NCI-H2196 treated with DMSO at 0.1 percent for 48 hours (cell line): ENCODE measurements around the gene SKAP1.
"Not testable (repeated sequence)": the region's sequence is repeated elsewhere in the genome, so short reads cannot be mapped to it uniquely, and the experiment has no call there.

Experiments used
- DNase-seq: peaks from one replicate; lab custom pipeline; 2025; ENCODE audit not compliant: unreplicated experiment; lab: John Stamatoyannopoulos, UW

Gene SKAP1

GRCh38 chr17:48413613-48414405 is 16.2 kb downstream of the SKAP1 start:
- DNase-seq: no peak

GRCh38 chr17:48412841-48413240 is 17.2 kb downstream of the SKAP1 start:
- DNase-seq: no peak

GRCh38 chr17:48410821-48411220 is 19.2 kb downstream of the SKAP1 start:
- DNase-seq: not testable (repeated sequence)

GRCh38 chr17:48409607-48410006 is 20.4 kb downstream of the SKAP1 start:
- no peak for DNase-seq

- no peak for DNase-seq
These were observed 23.0 kb downstream of the SKAP1 start for GRCh38 chr17:48406936-48407567.

GRCh38 chr17:48394821-48395220 is 35.2 kb downstream of the SKAP1 start:
- DNase-seq: no peak

- DNase-seq: no peak
These were observed 36.7 kb downstream of the SKAP1 start for GRCh38 chr17:48393283-48393682.

GRCh38 chr17:48392857-48393256 is 37.2 kb downstream of the SKAP1 start:
- DNase-seq: no peak

GRCh38 chr17:48391444-48391843 is 38.6 kb downstream of the SKAP1 start:
- no peak for DNase-seq

- no peak for DNase-seq
These were observed 40.1 kb downstream of the SKAP1 start for GRCh38 chr17:48389903-48390302.

- DNase-seq: no peak
These were observed 40.9 kb downstream of the SKAP1 start for GRCh38 chr17:48388955-48389743.

- no peak for DNase-seq
These were observed 43.2 kb downstream of the SKAP1 start for GRCh38 chr17:48386826-48387225.

- no peak for DNase-seq
These were observed 44.7 kb downstream of the SKAP1 start for GRCh38 chr17:48385319-48385718.

GRCh38 chr17:48384164-48384563 is 45.9 kb downstream of the SKAP1 start:
- DNase-seq: no peak

- no peak for DNase-seq
These were observed 47.0 kb downstream of the SKAP1 start for GRCh38 chr17:48382989-48383388.

GRCh38 chr17:48378708-48379392 is 51.2 kb downstream of the SKAP1 start:
- no peak for DNase-seq

GRCh38 chr17:48378238-48378637 is 51.8 kb downstream of the SKAP1 start:
- DNase-seq: no peak

GRCh38 chr17:48376682-48377325 is 53.2 kb downstream of the SKAP1 start:
- DNase-seq: no peak

- no peak for DNase-seq
These were observed 54.7 kb downstream of the SKAP1 start for GRCh38 chr17:48375356-48375755.

- no peak for DNase-seq
These were observed 55.3 kb downstream of the SKAP1 start for GRCh38 chr17:48374650-48375230.
